Ovary (tissue), 9 donors: ENCODE results near the gene DENND6B. TPM values are rescaled to one million over a fixed set of nuclear protein-coding genes. Genes with fewer than 3 reads are reported as not detected.

Experiments
- DNase-seq, 5 donors: peaks; one replicate each; pipeline ENCODE4 v3.0.0-alpha.2; 2019 to 2020
- H3K27ac ChIP-seq, 2 donors: fragments of 200-600 bp; one replicate each; pipeline versions ENCODE4 v1.5.1 to v1.8.0; 2019 to 2022
- H3K27me3 ChIP-seq: fragments of 200-600 bp; one replicate; pipeline ENCODE4 v1.8.0; 2022
- H3K36me3 ChIP-seq: fragments of 200-600 bp; sonication (generic); one replicate; pipeline ENCODE4 v1.5.1; 2019
- H3K4me1 ChIP-seq: one replicate; pipeline ENCODE4 v1.8.1; 2013; ENCODE audit warnings: mild to moderate bottlenecking, moderate library complexity; ENCODE audit not compliant: insufficient read depth
- H3K4me3 ChIP-seq: fragments of 200-600 bp; sonication (generic); one replicate; pipeline ENCODE4 v1.5.1; 2017
- H3K9me3 ChIP-seq, 2 donors: fragments of 200-600 bp in 1 of 2; sonication (generic) in 1 of 2; one replicate each; pipeline versions ENCODE4 v1.5.1 to v1.8.1; 2013 to 2019; ENCODE audit warnings: mild to moderate bottlenecking in 1 of 2, moderate library complexity in 1 of 2
- EP300 ChIP-seq: sonication (generic); formaldehyde crosslinking; IDR thresholded peaks from one replicate; pipeline ENCODE4 v1.6.1; 2017; ENCODE audit warnings: antibody characterized with exemption
- POLR2A ChIP-seq: fragments of 450-650 bp; IDR thresholded peaks from one replicate; pipeline ENCODE4 v1.6.1; 2017; ENCODE audit warnings: antibody characterized with exemption, mild to moderate bottlenecking, moderate library complexity
- WGBS, 3 donors: extraction: QIAGEN DNeasy Blood & Tissue Kit in 1 of 3; methylation state at CpG; one replicate each; pipeline versions ENCODE4 v1.1.5 to v1.1.7; 2013 to 2017; 5-methylcytosine and 5-hydroxymethylcytosine counted together
- intact Hi-C, 4 donors: fragments of 100-400 bp; cut with DNase I; formaldehyde crosslinking; loops; one replicate each; pipeline versions ENCODE4 v1.11.0 to v1.15.1; 2022 to 2023
- polyA plus RNA-seq, 2 donors: library from polyadenylated mRNA; stranded (reverse); fragments of 200-250 nt in 1 of 2; fragments of 350-450 nt in 1 of 2; fragmentation: Illumina TruSeq in 1 of 2; extraction: RNeasy Lipid Tissue Mini Kit (QIAGEN cat#74804) in 1 of 2; gene quantifications; one replicate each; pipeline ENCODE4 v1.2.3, GENCODE V29; 2013 to 2014
- total RNA-seq, 7 donors: library from RNA; depleted of rRNA in 2 of 7; stranded (reverse); fragments of >200 nt in 2 of 7; fragmentation: NEBNext Ultra II Directional in 3 of 7; extraction: Animal tissue kit (Norgen Biotek cat#: 25700) in 3 of 7; gene quantifications; one replicate each; pipeline versions ENCODE4 v1.1.0 to v1.2.4, GENCODE V29; 2016 to 2023
- TF ChIP-seq, protein P1 (sequence below), 3 donors: fragments of 450-650 bp in 2 of 3; fragments of 200-600 bp in 1 of 3; IDR thresholded peaks; one replicate each; pipeline versions ENCODE4 v1.5.1 to v1.8.0; 2016 to 2022; ENCODE audit warnings: antibody characterized with exemption in 3 of 3, mild to moderate bottlenecking in 1 of 3
- donor health status: DM: no; HTN: no; CAD: no; lungs with moderate emphysema.
- donor health status: DM: no; HTN: no; CAD: no.
- donor health status: Bipolar disorder and iron deficiency.
- donor health status: DM: yes; HTN: yes; CAD: no.
- donor health status: DM: no; HTN: no; CAD: no.
- donor health status: DM: yes; HTN: yes; CAD: no.

Gene DENND6B
- total and polyA plus RNA-seq, 9 donors, result 0.38 to 17.3 (median 5.6) TPM

DNA sequence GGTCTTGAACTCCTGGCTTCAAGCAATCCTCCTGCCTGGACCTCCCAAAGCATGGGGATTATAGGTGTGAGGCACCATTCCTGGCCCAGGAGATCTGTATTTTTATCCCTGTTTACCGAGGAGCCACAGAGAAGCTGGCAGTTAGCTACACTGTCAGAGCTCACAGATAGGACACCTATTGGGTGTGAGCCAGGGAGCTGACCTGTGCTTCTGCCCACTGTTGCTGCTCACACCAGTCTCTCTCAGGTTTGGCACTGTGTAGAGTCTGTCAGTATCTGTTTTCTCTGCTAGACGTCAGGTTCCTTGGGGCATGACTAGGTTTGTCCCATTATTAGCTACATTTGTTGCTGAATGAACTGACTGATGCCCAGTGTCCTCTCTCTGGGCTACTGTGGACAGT is 33.8 kb upstream of the DENND6B start:
- 68 to 94% (median 89%) methylated on average over 2 of the region's 2 CpGs for WGBS, 3 donors
- H3K9me3 ChIP-seq, result no peaks in the 10 kb centered on the region
- no peaks in the 10 kb centered on the region for H3K27me3 ChIP-seq
- no peak for DNase-seq
- no peak overlapping the region for H3K4me3 ChIP-seq
- no peak overlapping the region for H3K27ac ChIP-seq
- intact Hi-C loops, result no loop called here
- no peaks in the 10 kb centered on the region for H3K36me3 ChIP-seq
- no peaks in the 10 kb centered on the region for H3K4me1 ChIP-seq
- TF ChIP-seq, protein P1, sequence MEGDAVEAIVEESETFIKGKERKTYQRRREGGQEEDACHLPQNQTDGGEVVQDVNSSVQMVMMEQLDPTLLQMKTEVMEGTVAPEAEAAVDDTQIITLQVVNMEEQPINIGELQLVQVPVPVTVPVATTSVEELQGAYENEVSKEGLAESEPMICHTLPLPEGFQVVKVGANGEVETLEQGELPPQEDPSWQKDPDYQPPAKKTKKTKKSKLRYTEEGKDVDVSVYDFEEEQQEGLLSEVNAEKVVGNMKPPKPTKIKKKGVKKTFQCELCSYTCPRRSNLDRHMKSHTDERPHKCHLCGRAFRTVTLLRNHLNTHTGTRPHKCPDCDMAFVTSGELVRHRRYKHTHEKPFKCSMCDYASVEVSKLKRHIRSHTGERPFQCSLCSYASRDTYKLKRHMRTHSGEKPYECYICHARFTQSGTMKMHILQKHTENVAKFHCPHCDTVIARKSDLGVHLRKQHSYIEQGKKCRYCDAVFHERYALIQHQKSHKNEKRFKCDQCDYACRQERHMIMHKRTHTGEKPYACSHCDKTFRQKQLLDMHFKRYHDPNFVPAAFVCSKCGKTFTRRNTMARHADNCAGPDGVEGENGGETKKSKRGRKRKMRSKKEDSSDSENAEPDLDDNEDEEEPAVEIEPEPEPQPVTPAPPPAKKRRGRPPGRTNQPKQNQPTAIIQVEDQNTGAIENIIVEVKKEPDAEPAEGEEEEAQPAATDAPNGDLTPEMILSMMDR (IDR thresholded peaks at IDR 0.05), result no peak
- TF ChIP-seq EP300 (no peak), POLR2A (no peak)

DNA sequence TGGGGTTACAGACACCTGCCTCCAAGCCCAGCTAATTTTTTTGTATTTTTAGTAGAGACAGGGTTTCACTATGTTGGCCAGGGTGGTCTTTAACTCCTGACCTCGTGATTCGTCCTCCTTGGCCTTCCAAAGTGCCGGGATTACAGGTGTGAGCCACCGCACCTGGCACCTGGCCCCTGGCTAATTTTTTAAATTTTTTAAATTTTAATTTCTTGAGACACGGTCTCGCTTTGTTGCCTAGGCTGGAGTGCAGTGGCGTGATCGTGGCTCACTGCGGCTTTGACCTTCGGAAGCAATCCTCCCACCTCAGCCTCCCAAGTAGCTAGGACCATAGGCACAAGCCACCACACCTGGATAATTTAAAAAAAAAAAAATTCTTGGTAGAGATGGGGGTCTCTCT is 30.9 kb upstream of the DENND6B start:
- H3K9me3 ChIP-seq, result no peaks in the 10 kb centered on the region
- WGBS, 3 donors, result 88 to 94% (median 91%) methylated on average over 10 of the region's 10 CpGs
- no peak for TF ChIP-seq POLR2A

DNA sequence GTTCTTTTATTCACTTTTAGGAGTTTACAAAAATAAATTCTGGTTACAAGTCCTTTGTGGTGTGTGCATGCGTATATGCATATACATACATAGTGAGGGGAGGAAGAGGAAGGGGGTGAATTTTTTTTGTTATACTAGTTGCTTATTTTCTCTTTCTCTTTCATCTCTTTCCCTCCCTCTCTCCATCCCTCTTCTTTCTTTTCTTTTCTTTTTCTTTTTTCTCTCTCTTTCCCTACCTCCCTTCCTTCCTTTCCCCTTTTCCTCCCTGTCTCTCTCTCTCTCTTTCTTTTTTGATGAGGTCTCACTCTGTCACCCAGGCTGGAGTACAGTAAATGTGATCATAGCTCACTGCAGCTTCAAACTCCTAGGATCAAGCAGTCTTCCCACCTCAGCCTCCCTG is 30.4 kb upstream of the DENND6B start:
- H3K36me3 ChIP-seq, result no peaks in the 10 kb centered on the region
- no peaks in the 10 kb centered on the region for H3K27me3 ChIP-seq
- H3K27ac ChIP-seq, result no peak overlapping the region
- no peak overlapping the region for H3K4me3 ChIP-seq
- H3K4me1 ChIP-seq, result no peaks in the 10 kb centered on the region
- 92 to 98% (median 95%) methylated on average over 1 of the region's 1 CpG for WGBS, 3 donors
- TF ChIP-seq, protein P1 (IDR thresholded peaks at IDR 0.05), result no peak
- no peak for TF ChIP-seq POLR2A
- TF ChIP-seq EP300, result no peak
- DNase-seq, result no peak
- no peaks in the 10 kb centered on the region for H3K9me3 ChIP-seq
- intact Hi-C loops, result no loop called here

More for the DNA sequence above, 30.9 kb upstream of the DENND6B start:
- no peak for DNase-seq
- intact Hi-C loops, result no loop called here
- H3K4me3 ChIP-seq, result no peak overlapping the region
- no peaks in the 10 kb centered on the region for H3K27me3 ChIP-seq
- no peak overlapping the region for H3K27ac ChIP-seq
- no peaks in the 10 kb centered on the region for H3K36me3 ChIP-seq
- H3K4me1 ChIP-seq, result no peaks in the 10 kb centered on the region

DNA sequence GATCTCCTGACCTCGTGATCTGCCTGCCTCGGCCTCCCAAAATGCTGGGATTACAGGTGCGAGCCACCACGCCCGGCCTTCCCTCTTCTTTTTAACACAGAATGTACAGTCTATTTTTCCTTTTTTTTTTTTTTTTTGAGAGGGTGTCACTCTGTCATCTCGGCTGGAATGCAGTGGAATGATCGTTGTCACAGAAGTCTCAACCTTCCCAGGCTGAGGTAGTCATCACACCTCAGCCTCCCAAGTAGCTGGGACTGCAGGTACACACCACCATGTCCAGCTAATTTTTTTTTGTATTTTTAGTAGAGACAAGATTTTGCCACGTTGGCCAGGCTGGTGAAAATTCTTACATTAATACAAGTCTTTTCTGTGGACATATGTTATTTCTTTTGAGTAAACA is 29.4 kb upstream of the DENND6B start:
- H3K4me1 ChIP-seq, result no peaks in the 10 kb centered on the region
- TF ChIP-seq, protein P1 (IDR thresholded peaks at IDR 0.05), result no peak
- no peak for TF ChIP-seq POLR2A
- no peak for TF ChIP-seq EP300
- H3K4me3 ChIP-seq, result no peak overlapping the region
- H3K27ac ChIP-seq, result no peak overlapping the region
- H3K27me3 ChIP-seq, result no peaks in the 10 kb centered on the region
- H3K36me3 ChIP-seq, result no peaks in the 10 kb centered on the region
- H3K9me3 ChIP-seq, result no peaks in the 10 kb centered on the region
- 88 to 93% (median 91%) methylated on average over 8 of the region's 8 CpGs for WGBS, 3 donors
- no peak for DNase-seq
- intact Hi-C loops, result no loop called here

DNA sequence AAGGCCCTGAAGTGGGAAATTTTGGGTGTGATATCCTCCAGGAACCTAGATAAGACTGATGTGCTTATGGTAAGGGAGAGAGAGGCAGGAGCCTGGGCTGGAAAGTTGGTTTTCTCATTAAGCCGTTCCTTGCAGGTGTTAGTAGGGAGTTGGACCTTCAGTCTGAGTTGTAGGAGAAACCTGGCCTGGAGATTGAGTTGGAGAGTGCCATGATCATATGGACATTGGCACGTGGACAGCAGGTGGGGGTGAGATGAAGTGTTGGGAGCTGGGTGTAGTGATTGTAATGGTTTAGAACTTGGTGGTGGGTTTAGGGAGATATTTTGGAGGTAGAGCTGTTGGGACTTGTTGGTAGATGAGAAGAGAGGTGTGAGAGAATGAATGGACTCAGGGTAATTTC is 21.2 kb upstream of the DENND6B start:
- intact Hi-C loops, result no loop called here
- Histone ChIP-seq H3K9me3 (no peaks in the 10 kb centered on the region), H3K36me3 (no peaks in the 10 kb centered on the region), H3K4me3 (no peak overlapping the region), H3K4me1 (peaks cover 4% of the 10 kb centered on the region), H3K27me3 (no peaks in the 10 kb centered on the region), H3K27ac (no peak overlapping the region)
- DNase-seq, result no peak
- TF ChIP-seq, protein P1 (IDR thresholded peaks at IDR 0.05), result no peak
- TF ChIP-seq POLR2A (no peak), EP300 (no peak)
- WGBS, 3 donors, result 36 to 62% (median 55%) methylated on average over 2 of the region's 2 CpGs
